DND-41 (cell line): ENCODE measurements around the gene FAHD2B.
"Not testable (repeated sequence)": the region's sequence is repeated elsewhere in the genome, so short reads cannot be mapped to it uniquely, and the experiment has no call there.

Experiments
- ATAC-seq: fragments of 200-7000 bp; cut with Tn5 transposase; 3 replicates; pipeline ENCODE4 v1.9.1; 2021; ENCODE audit warnings: low read depth; ENCODE audit not compliant: insufficient read depth
- DNase-seq: peaks from one replicate; pipeline ENCODE4 v3.0.0-alpha.2; 2020
- H2AFZ ChIP-seq: 2 replicates; pipeline ENCODE4 v1.6.0; 2012; ENCODE audit warnings: low read depth, low read length
- H3K27ac ChIP-seq: 2 replicates; pipeline ENCODE4 v1.5.1; 2012; ENCODE audit warnings: low read length, inconsistent platforms
- H3K27me3 ChIP-seq: fragments of 200-600 bp; sonication (generic); 2 replicates; pipeline ENCODE4 v1.6.0; 2012; ENCODE audit warnings: low read length, mild to moderate bottlenecking, inconsistent platforms; ENCODE audit not compliant: insufficient read depth, poor library complexity
- H3K36me3 ChIP-seq: 2 replicates; pipeline ENCODE4 v1.5.1; 2012; ENCODE audit warnings: low read length, inconsistent platforms; ENCODE audit not compliant: insufficient read depth
- H3K4me1 ChIP-seq: 2 replicates; pipeline ENCODE4 v1.5.1; 2012; ENCODE audit warnings: mild to moderate bottlenecking, low read length; ENCODE audit not compliant: insufficient read depth
- H3K4me2 ChIP-seq: 2 replicates; pipeline ENCODE4 v1.6.0; 2012; ENCODE audit warnings: mild to moderate bottlenecking, moderate library complexity, low read length, inconsistent platforms; ENCODE audit not compliant: insufficient read depth
- H3K4me3 ChIP-seq, 2 experiments: fragments of 200-600 bp in 1 of 2; shearing (Covaris generic) in 1 of 2; 2 replicates each; pipeline ENCODE4 v1.5.1; 2012 to 2016; ENCODE audit warnings: inconsistent platforms in 2 of 2, low read length in 2 of 2, mild to moderate bottlenecking in 2 of 2, low read depth in 1 of 2, moderate library complexity in 1 of 2
- H3K79me2 ChIP-seq: 2 replicates; pipeline ENCODE4 v1.6.0; 2012; ENCODE audit warnings: low read length, inconsistent platforms; ENCODE audit not compliant: insufficient read depth
- H3K9ac ChIP-seq: 2 replicates; pipeline ENCODE4 v1.6.0; 2012; ENCODE audit warnings: low read depth, mild to moderate bottlenecking, inconsistent platforms, low read length, moderate library complexity
- H3K9me3 ChIP-seq: 2 replicates; pipeline ENCODE4 v1.5.1; 2012; ENCODE audit warnings: low read length, moderate library complexity, mild to moderate bottlenecking, inconsistent platforms; ENCODE audit not compliant: insufficient read depth, severe bottlenecking
- H4K20me1 ChIP-seq: 2 replicates; pipeline ENCODE4 v1.6.0; 2012; ENCODE audit warnings: low read length; ENCODE audit not compliant: insufficient read depth

The FAHD2B gene

DNA sequence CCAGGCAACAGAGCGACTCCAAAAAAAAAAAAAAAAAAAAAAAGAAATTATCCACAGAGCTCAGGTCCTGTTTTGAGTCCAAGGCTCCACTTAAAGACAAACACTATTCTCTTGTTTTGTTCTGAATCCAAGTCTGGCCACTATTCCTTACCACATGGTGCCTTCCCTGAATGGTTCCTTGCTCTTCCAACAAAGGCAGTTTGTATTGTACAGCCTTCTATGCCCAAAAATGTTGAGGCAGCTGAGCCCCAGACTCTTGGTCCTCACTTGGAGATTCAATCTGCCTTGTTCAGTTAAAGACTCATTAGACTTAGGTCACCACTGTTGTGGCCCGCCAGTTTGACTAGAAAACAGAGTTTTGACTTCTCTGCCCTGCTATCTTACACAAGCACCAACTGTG is 1.7 kb downstream of the FAHD2B start:
- H3K9me3 ChIP-seq, result not testable (repeated sequence)

DNA sequence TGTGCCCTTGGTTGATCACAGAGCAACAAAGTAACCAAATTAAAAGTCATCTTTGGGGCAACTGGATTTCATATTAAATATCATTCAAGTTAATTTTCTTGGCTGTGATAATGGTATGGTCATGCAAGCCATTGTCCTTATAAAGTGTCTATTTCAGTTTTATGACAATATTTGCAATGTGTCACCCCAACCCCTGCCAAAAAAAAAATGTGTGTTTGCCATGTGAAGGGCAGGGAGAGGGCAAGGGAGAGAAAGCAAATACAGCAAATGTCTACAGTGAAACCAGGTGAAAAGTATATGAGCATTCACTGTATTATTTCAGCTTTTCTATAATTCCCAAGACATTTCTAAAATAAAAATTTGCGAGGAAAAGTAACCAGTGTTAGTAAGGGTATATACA is 6.0 kb downstream of the FAHD2B start:
- ATAC-seq, H3K36me3 ChIP-seq, H3K9me3 ChIP-seq: not testable (repeated sequence)

More for the DNA sequence above, 1.7 kb downstream of the FAHD2B start:
- H3K27me3 ChIP-seq, H3K27ac ChIP-seq, H3K36me3 ChIP-seq, H4K20me1 ChIP-seq, H3K9ac ChIP-seq, H3K79me2 ChIP-seq, H3K4me3 ChIP-seq, ATAC-seq, H2AFZ ChIP-seq, H3K4me2 ChIP-seq, DNase-seq: not testable (repeated sequence)
- H3K4me1 ChIP-seq, result peaks cover 13% of the 10 kb centered on the region

DNA sequence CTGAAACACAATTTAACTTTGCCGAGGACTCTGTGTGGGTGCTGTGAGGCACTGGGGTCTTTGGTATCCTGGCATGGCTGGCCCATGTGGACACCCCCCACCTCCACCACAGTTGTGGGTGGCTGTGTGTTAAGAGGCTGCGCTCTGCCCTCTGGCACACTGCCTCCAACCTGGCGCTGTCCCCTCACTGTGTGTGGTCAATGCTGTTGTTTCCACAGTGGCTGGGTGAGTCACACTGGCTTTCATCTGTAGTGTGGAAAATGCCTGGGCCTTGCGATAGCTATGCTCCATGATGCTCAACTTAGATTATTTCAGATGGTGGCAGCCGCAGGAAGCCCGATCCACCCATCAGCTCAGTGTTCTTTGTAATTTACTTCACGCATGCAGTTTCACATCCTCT is 9.6 kb downstream of the FAHD2B start:
- H3K9ac ChIP-seq, H3K4me1 ChIP-seq, H4K20me1 ChIP-seq, H3K27me3 ChIP-seq, ATAC-seq, H3K4me3 ChIP-seq, H3K36me3 ChIP-seq, DNase-seq, H3K4me2 ChIP-seq, H2AFZ ChIP-seq, H3K9me3 ChIP-seq, H3K27ac ChIP-seq, H3K79me2 ChIP-seq: not testable (repeated sequence)

More for the DNA sequence above, 6.0 kb downstream of the FAHD2B start:
- not testable (repeated sequence) for DNase-seq, H4K20me1 ChIP-seq, H3K9ac ChIP-seq, H3K79me2 ChIP-seq, H2AFZ ChIP-seq, H3K4me3 ChIP-seq, H3K27me3 ChIP-seq, H3K4me1 ChIP-seq, H3K4me2 ChIP-seq, H3K27ac ChIP-seq

DNA sequence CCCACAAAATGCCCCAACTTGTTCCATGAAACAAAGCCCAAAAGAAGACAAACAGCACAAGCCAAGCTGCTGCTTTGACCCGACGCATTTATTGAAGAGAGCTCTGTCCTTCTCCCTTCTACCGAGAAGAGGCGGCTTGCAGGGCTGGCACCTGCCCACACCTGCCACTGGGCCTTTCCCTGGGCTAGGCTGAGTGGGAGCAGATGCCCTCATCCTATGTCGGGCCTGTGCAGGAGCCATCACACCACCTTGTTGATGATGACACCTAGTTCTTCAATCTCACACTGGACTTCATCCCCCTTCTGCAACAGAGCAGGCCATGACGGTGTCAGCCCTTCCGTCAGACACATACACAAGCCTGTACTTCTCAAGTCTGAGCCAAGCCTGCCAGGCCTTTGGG is 11.2 kb downstream of the FAHD2B start:
- DNase-seq, H3K4me2 ChIP-seq, H2AFZ ChIP-seq, H3K79me2 ChIP-seq, H3K27me3 ChIP-seq, H3K27ac ChIP-seq, H3K4me1 ChIP-seq, H3K9me3 ChIP-seq, H3K36me3 ChIP-seq, H3K4me3 ChIP-seq, H3K9ac ChIP-seq, H4K20me1 ChIP-seq, ATAC-seq: not testable (repeated sequence)

DNA sequence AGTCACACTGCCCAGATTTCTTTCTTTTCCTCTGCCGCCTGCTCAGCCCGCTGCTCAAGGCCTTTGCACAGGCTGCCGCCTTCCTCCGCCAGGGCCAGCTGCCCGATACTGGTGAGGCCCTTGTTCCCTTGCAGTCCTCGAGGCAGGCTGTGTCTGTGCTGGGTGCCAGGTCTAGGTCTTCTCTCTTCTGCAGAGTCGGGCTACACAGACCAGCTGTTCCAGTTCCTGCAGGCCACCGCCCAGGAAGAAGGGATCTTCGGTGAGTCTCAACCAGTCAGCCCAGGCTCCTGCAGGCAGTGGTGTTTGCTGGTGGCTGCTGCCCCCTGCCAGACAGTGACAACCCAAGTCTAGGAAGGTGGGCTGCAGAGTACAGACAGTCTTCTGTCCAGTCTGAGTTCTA is 12.5 kb downstream of the FAHD2B start:
- not testable (repeated sequence) for H3K4me1 ChIP-seq, H2AFZ ChIP-seq, DNase-seq, H3K79me2 ChIP-seq, H3K27me3 ChIP-seq, H4K20me1 ChIP-seq, H3K4me2 ChIP-seq, H3K9me3 ChIP-seq, H3K36me3 ChIP-seq, H3K27ac ChIP-seq, H3K9ac ChIP-seq, H3K4me3 ChIP-seq
- ATAC-seq, result peak; percentile 62

DNA sequence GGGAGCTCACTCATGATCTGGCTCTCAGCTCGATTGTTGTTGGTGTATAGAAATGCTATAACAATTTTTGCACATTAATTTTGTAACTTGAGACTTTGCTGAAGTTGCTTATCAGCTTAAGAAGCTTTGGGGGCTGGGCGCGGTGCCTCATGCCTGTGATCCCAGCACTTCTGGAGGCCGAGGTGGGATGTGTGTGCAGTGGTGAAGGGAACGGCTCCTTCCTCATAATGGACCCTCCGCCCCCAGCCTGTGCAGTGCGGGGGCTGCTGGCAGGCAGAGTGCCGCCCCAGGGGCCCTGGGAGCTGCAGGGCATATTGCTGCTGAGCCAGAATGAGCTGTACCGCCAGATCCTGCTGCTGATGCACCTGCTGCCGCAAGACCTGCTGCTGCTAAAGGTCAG is 13.8 kb downstream of the FAHD2B start:
- H3K4me1 ChIP-seq, H4K20me1 ChIP-seq, H2AFZ ChIP-seq, H3K9me3 ChIP-seq, H3K9ac ChIP-seq, H3K27ac ChIP-seq, H3K4me3 ChIP-seq, DNase-seq, H3K27me3 ChIP-seq, H3K36me3 ChIP-seq, ATAC-seq, H3K79me2 ChIP-seq, H3K4me2 ChIP-seq: not testable (repeated sequence)

DNA sequence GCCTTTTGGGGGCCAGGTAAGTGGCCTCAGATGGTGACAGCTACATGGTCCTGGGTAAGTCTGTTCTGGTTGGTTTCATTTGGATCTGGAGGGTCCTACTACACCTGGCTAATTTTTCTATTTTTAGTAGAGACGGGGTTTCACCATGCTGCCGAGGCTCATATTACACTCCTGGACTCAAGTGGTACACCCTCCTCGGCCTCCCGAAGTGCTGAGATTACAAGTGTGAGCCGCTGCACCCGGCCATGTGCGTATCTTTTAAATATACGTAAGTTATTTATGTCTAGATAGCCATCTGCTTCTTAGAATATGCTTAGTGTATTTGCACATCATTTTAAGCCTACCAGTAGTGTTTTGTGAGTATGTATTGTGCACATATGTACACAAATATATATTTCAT is 17.5 kb downstream of the FAHD2B start:
- H4K20me1 ChIP-seq, H3K27me3 ChIP-seq, H3K9ac ChIP-seq, H3K4me3 ChIP-seq, H3K4me2 ChIP-seq, DNase-seq, ATAC-seq, H3K79me2 ChIP-seq, H3K27ac ChIP-seq, H3K36me3 ChIP-seq, H3K4me1 ChIP-seq, H3K9me3 ChIP-seq, H2AFZ ChIP-seq: not testable (repeated sequence)

DNA sequence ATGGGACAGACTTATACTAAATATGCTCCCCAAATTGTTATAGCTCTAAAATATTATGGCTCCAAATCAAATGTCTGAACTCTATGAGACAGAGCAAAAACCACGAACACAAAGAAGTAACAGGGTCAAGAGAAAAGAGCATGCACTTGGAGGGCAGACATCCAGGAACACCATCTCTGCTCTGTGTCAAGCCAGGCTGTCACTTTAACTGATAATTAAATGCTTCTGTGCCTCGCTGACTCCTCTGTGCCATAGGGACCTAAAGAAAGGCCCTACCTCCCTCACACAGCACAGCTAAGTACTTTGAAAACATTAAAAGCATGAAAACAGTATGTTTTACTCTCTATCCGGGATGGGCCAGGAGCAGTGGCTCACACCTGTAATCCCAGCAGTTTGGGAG is 23.8 kb downstream of the FAHD2B start:
- not testable (repeated sequence) for H3K9ac ChIP-seq, H3K36me3 ChIP-seq, H4K20me1 ChIP-seq, DNase-seq, H3K4me2 ChIP-seq, H3K9me3 ChIP-seq, H3K4me3 ChIP-seq, H3K27ac ChIP-seq, ATAC-seq, H3K27me3 ChIP-seq, H2AFZ ChIP-seq, H3K4me1 ChIP-seq, H3K79me2 ChIP-seq

DNA sequence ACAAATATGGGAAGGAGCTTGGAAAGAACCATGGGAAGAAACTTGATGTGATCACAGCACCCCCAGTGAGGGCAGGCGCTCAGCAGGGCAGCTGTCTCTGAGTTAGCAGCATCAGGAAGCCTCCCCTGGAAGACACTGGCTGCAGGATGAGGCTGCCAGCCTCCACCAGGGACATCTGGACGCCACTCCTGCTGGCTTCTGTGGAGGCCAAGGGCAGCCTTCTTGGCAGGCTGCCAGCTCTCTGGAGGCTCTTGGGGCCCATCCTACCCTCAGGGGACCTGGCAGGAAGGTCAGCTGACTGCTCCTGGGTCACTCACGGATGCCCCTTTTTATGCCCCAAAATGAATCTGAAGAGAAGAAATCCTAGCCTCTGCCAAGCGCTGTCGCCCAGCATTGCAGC is 26.0 kb downstream of the FAHD2B start:
- H3K27me3 ChIP-seq, H3K4me2 ChIP-seq, ATAC-seq, H2AFZ ChIP-seq, DNase-seq, H3K27ac ChIP-seq, H3K4me1 ChIP-seq, H3K36me3 ChIP-seq, H3K79me2 ChIP-seq, H3K9me3 ChIP-seq, H3K9ac ChIP-seq, H4K20me1 ChIP-seq, H3K4me3 ChIP-seq: not testable (repeated sequence)
